GM08714 (cell line): ENCODE results near the gene ANKS1A.

Experiments
- H3K4me3 ChIP-seq: fragments of 200-500 bp; sonication (Bioruptor generic); 2 replicates; pipeline ENCODE4 v1.5.1; 2014; ENCODE audit warnings: mild to moderate bottlenecking, low read length, inconsistent platforms
- ZNF274 ChIP-seq: IDR thresholded peaks from 2 replicates; pipeline ENCODE4 v1.6.1; 2012; ENCODE audit warnings: mild to moderate bottlenecking, low read depth, low read length

The ANKS1A gene

DNA sequence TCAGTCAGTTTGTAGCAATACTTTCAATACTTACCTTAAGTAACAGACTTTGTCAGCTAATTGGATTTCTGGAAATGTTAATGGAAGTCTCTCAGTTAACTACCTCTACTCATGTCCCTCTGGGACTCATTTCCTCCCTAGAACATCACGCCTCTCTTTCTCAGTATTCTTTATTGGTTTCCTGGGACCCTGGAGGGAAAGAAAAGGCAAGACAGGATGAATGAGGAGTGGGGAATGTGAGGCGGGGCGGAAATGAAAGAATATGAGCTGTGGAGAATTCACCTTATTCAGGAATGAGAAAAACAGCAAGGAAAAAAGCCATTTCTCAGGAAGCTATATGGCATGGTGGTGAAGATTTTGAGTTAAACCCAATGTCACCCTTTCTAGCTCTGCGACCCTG, 62.7 kb downstream of the ANKS1A start:
- no peak overlapping the region for H3K4me3 ChIP-seq
- no peak for TF ChIP-seq ZNF274

DNA sequence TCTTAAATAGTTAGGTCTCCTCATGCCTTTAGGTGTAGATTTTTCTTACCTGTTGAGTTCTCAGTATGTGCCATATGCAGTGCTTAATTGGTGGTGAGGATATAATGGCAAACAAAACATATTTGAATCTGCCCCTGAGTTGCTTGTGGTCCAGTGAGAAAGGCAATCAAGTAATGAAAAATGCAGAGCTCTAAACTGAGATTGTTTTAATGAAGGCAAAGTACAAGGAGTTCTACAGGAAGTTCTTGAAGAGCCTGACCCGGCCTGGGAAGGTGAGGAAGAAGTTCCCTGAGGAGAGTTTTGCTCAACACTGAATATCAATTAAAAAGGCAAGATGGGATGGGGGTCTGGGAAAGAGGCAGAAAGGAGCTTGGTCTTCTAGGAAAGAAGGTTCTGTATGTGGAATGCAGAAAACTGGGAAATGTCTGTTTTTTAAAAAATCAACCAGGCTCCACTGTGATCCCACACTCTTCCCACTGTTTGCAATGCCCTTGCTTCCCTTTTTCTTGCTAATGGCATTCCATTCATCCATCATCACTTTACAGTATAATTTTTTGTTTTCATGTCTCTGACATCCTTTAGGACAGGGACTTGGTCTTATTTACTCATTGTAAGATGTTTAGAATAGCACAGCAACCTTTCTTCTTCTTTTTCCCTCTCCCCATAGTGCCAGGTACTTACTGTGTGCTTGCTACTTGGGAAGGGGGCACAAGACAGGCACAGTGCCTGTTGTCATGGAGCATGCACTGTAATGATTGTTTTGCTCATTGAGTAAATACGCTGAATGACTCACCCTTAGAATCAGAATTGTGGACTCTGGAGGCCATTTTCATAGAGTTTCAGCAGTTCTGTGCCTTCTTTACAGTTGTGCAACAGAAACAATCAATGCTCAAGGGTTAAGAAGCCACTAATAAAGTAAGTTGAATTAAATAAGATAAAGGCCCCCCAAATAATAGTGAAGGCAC, 64.3 kb downstream of the ANKS1A start:
- H3K4me3 ChIP-seq: no peak overlapping the region
- TF ChIP-seq ZNF274: no peak

DNA sequence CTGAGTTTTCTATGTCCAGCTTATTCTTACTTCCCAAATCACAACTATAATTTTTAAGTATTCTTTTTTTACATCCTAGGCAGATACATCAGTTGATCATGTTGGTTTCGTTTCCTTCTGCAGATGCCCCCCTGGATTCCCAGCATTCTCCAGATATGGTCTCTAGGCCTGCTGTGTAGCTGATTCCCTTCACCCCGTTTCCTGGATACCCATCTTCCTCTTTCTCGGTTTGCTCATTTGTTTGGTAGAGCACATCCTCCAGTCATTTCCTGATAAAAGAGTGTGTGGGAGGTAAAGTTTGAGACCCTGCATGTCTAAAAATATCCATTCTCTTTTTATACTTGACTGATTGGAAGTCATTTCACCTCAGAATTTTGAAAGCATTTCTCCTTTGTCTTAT, 66.4 kb downstream of the ANKS1A start:
- TF ChIP-seq ZNF274: no peak
- no peak overlapping the region for H3K4me3 ChIP-seq

DNA sequence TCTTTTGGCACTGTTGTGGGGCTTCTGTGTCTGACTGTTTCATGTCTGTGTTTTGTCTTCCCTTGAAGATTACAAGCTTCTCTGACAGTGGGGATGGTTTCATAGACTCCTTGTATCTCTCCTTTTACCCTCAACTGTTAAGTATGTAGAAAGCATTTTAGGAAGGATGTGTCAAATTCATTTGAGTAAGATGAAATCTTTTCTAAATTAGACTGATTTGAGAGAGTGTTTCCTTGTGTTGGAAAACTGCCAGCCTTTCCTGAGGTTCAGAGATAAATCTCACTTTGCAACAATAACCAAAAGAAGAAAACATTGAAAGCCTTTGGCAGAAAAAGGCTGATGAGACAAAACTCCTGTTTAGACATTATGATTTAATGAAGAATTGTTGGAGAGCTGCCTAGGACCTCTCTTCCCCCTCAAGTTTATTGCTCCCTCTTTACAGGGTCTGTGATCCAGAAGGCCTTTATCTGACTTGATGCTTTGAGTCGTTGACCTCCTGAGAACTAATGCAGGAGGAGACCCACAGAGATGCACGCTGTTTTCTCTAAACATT, 68.3 kb downstream of the ANKS1A start:
- H3K4me3 ChIP-seq: no peak overlapping the region
- no peak for TF ChIP-seq ZNF274

DNA sequence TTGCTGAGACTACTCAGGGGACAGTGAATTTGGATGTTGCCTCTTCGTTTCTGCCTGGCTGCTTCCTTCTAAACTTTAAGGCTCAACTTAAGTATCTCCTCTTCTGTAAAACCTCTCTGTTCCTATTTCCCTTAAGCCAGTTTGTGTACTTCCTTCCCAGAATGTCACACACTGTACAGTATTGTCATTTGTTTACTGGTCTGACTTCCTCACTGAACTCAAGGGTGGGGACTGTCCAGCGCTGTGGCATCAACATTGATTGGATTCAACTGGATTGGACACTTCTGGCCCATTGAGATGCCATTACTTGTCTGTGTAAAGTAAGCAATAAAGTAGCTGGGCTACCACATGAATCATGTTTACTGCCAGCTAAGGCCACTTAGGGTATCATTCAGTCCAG, 69.7 kb downstream of the ANKS1A start:
- H3K4me3 ChIP-seq: no peak overlapping the region
- TF ChIP-seq ZNF274: no peak

DNA sequence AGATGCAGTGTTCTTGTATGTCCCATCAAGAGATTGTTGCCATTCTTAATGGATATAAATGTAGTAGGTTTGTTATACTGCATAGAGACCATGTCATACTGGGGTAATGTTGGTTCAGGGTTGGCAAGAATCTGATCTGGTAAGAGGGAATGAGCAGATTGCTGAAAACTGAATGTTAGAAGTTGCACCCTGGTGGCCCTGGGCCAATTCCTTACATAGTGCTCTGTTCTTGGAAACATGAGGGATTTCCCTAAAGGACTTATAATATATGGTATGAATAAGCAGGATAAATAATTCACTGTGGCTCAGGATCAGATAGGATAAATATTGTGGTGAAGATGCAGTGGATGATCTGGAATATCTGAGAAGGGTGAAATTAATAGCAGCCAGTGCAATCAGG, 70.2 kb downstream of the ANKS1A start:
- H3K4me3 ChIP-seq: no peak overlapping the region
- no peak for TF ChIP-seq ZNF274

DNA sequence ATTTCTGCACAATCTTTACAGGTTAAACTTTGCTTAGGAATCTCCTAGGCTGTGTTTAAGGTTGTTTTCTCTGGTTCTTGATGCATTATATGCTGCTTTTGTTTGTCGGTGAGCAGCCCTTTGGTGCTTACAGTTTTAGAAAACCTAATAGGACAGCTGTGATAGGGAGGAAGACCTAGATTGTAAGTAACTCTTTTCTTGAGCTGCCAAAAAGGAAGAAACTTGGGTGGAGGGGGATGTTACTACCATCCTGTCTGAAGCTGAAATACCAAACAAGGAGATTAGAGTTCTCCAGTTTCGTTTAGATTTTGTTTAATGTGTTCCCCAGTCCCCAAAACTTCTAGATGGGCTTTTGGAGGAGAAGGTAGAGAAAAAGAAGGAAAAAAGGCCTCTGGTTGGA, 72.0 kb downstream of the ANKS1A start:
- no peak overlapping the region for H3K4me3 ChIP-seq
- no peak for TF ChIP-seq ZNF274

DNA sequence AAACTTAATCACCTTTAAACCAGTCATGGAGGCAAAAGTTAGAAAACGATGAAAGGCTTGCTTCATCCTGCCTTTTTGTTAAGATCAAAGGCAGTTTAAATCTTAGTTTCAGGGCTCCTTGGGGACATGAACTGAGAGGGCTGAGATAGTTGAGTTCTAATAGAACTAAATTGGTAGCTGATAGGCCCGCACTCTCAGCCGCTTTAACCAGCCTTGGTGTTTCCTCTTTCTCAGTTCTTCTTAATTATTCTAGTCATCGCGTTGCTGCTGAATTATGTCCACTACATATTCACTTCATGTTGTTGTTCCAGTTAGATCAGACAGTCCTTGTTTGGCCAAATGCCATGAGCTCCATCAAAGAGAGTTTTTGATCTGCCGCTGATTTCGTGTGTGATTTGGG, 72.5 kb downstream of the ANKS1A start:
- no peak overlapping the region for H3K4me3 ChIP-seq
- TF ChIP-seq ZNF274: no peak

DNA sequence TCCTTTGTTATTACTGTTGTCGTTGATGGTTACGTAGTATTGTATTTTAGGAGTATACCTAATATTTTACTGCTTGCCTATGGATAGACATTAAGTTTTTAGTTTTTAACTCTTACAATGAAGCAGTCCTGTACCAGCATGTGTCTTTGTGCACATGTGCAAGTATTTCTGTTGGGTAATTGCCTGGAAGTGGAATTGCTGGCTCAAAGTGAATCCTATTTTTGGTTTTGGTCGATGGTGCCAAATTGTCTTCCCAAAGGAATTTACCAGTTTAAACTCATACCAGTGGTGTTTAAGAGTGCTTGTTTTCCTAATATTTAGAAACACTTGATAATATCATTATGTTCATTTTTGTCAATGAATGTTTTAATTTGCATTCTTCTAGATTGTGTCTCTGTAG, 75.5 kb downstream of the ANKS1A start:
- TF ChIP-seq ZNF274: no peak
- H3K4me3 ChIP-seq: no peak overlapping the region

DNA sequence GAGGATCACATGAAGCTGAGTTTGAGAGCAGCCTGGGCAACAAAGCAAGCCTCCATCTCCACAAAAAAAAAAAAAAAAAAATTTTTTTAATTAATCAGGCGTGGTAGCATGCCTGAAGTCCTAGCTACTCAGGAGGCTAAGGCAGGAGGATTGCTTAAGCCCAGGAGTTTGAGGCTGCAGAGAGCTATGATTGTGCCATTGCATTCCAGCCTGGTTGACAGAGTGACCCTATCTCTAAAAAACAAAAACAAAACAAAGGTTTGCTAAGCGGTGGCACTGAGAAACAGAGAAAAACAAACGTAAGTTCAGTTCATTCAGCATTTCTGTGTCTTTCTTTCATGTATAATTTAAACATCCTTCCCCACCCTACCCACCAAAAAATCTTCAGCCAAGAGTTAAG, 78.4 kb downstream of the ANKS1A start:
- no peak overlapping the region for H3K4me3 ChIP-seq
- no peak for TF ChIP-seq ZNF274

DNA sequence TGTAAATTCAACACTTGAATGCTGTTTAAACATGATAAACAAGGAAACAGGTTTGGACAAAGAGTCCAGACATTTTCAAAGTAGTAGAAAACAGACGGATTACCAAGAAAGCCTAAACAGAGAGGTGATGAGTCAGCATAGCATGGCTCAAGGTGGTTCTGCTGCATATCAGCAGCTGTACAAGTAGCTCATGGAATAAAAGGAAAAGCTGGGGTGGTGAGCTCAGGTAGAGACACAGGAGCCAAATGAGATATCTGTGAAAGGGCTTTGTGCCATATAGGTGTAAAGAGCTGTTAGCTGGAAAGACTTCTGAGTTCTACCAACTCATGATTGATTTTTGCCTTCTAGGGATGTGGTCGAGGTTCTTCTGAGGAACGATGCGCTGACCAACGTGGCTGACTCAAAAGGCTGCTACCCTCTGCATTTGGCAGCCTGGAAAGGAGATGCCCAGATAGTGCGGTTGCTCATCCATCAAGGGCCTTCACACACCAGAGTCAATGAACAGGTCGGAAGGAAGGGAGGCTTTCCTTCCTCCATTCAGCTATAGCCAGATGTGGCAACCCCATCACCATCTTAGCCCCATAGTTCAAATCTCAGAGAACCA, 80.7 kb downstream of the ANKS1A start:
- no peak overlapping the region for H3K4me3 ChIP-seq
- TF ChIP-seq ZNF274: no peak

DNA sequence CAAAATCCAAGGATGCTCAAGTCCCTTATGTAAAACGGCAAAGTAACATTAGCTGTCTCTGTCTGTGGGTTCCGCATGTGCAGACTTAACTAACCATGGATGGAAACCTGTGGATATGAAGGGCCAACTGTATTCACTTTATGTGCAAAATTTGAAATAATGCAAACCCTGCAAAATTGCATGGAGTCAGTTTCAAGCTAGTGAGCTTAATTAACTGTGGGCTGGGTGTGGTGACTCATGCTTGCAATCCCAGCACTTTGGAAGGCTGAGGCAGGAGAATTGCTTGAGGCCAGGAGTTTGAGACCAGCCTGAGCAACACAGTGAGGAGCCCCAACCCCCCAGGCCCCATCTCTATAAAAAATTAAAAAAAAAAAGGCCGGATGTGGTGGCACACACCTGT, 81.4 kb downstream of the ANKS1A start:
- no peak overlapping the region for H3K4me3 ChIP-seq
- no peak for TF ChIP-seq ZNF274

DNA sequence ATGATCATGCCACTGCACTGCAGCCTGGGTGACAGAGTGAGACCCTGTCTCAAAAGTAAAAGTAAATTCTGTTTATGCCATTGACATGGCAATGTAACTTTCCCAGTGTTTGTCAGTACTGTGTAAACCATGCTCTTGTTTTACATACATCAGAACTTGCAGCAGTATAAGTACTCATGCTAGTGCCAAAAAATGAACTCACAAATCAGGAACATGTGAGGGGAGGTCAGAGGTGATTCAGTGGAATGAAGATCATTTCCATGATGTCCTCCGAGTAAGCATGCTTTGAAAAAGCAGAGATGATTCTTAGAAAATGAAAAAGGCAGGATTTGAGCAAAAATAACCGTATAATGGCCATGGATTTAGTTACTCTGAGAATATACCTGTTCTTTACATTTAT, 81.9 kb downstream of the ANKS1A start:
- H3K4me3 ChIP-seq: no peak overlapping the region
- TF ChIP-seq ZNF274: no peak

DNA sequence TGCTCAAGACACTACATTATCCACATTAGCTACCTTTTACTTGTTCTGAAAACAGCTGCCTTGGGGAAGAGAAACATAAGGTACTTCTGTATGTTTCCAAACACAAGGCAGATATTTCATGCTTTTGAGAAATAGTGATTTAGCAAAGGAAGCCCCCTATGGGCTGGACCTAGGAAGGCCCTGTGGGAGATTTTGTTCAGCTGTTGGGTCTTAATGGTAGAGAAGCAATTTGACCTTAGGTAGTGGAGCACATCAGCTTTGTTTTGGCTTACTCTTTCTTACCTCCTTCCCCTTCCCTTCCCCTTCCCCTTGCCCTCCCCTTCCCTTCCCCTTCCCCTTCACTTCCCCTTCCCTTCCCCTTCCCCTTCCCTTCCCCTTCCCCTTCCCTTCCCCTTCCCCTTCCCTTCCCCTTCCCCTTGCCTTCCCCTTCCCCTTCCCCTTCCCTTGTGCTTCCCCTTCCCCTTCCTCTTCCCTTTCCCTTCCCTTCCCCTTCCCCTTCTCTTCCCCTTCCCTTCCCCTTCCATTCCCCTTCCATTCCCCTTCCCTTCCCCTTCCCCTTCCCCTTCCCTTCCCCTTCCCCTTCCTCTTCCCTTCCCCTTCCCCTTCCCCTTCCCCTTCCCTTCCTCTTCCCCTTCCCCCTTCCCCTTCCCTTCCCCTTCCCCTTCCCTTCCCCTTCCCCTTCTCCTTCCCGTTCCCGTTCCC, 84.6 kb downstream of the ANKS1A start:
- no peak overlapping the region for H3K4me3 ChIP-seq
- no peak for TF ChIP-seq ZNF274
